H1 (cell line): ENCODE data around the gene RGS14. TPM values are rescaled to one million over a fixed set of nuclear protein-coding genes. Genes with fewer than 3 reads are reported as not detected.

Experiments
- CTCF ChIA-PET: fragments of 300-600 bp; sonication (Branson Sonifier 250); formaldehyde crosslinking; loops from one replicate; lab custom pipeline; 2021; ENCODE audit not compliant: partially characterized antibody; lab: Charles Lee
- POLR2A ChIA-PET: fragments of 300-600 bp; sonication (Branson Sonifier 250); formaldehyde crosslinking; loops from one replicate; lab custom pipeline; 2021; ENCODE audit warnings: inconsistent platforms; ENCODE audit not compliant: partially characterized antibody; lab: Charles Lee
- DNase-seq, 2 experiments: peaks; one replicate each; pipeline versions ENCODE4 v3.0.0 to v3.0.0-alpha.2; 2010 to 2022; ENCODE audit warnings: low spot score in 2 of 2, low read depth in 1 of 2, mixed read lengths in 1 of 2
- FAIRE-seq: peaks from 2 replicates; lab custom pipeline; 2011; peaks lifted over from hg19 to GRCh38; lab: Jason Lieb, UNC
- H2AFZ ChIP-seq: 2 replicates; pipeline ENCODE4 v1.8.1; 2012; ENCODE audit warnings: low read length, inconsistent platforms
- H2AK5ac ChIP-seq: 2 replicates; pipeline ENCODE4 v1.6.1; 2013; ENCODE audit warnings: low read depth, low read length
- H2BK120ac ChIP-seq: replicated peaks from 2 replicates; pipeline ENCODE3; 2013; ENCODE audit warnings: low read depth, low read length, inconsistent platforms
- H2BK12ac ChIP-seq: 2 replicates; pipeline ENCODE4 v1.6.1; 2013; ENCODE audit warnings: low read depth, low read length
- H2BK15ac ChIP-seq: 2 replicates; pipeline ENCODE4 v1.6.1; 2013; ENCODE audit warnings: low read length
- H2BK20ac ChIP-seq: 2 replicates; pipeline ENCODE4 v1.6.1; 2013; ENCODE audit warnings: low read length
- H2BK5ac ChIP-seq: 2 replicates; pipeline ENCODE4 v1.6.1; 2013; ENCODE audit warnings: low read depth, low read length
- H3K14ac ChIP-seq: 2 replicates; pipeline ENCODE4 v1.6.1; 2013; ENCODE audit warnings: inconsistent platforms; ENCODE audit not compliant: insufficient read length
- H3K18ac ChIP-seq: 2 replicates; pipeline ENCODE4 v1.6.1; 2013; ENCODE audit warnings: low read length; ENCODE audit errors: extremely low read depth
- H3K23ac ChIP-seq: 2 replicates; pipeline ENCODE4 v1.6.1; 2013; ENCODE audit warnings: inconsistent platforms; ENCODE audit not compliant: insufficient read length
- H3K23me2 ChIP-seq: 2 replicates; pipeline ENCODE4 v1.6.1; 2013; ENCODE audit warnings: low read depth, low read length
- H3K27ac ChIP-seq: 2 replicates; pipeline ENCODE4 v1.6.1; 2011; ENCODE audit warnings: low read depth, low read length, inconsistent platforms
- H3K27me3 ChIP-seq, 4 experiments: replicated peaks in 1 of 4; 1 replicate in 1 of 4; 2 replicates in 3 of 4; pipeline versions ENCODE4 v1.6.1 to v1.8.1; 2011 to 2013; ENCODE audit warnings: low read length in 3 of 4, mild to moderate bottlenecking in 3 of 4, inconsistent platforms in 2 of 4, mixed read lengths in 2 of 4, moderate library complexity in 1 of 4; ENCODE audit not compliant: control insufficient read depth in 3 of 4, insufficient read depth in 3 of 4; ENCODE audit errors: extremely low read depth in 1 of 4
- H3K36me3 ChIP-seq, 4 experiments: 2 replicates each; pipeline versions ENCODE4 v1.6.1 to v1.8.1; 2011 to 2013; ENCODE audit warnings: mild to moderate bottlenecking in 4 of 4, low read length in 3 of 4, moderate library complexity in 2 of 4, control low read depth in 1 of 4, inconsistent platforms in 1 of 4; ENCODE audit not compliant: insufficient read depth in 4 of 4, control insufficient read depth in 2 of 4
- H3K4ac ChIP-seq: replicated peaks from 2 replicates; pipeline ENCODE3; 2013; ENCODE audit warnings: low read length, low read depth, mixed read lengths, inconsistent platforms; ENCODE audit not compliant: insufficient read length
- H3K4me1 ChIP-seq, 4 experiments: replicated peaks in 1 of 4; 1 replicate in 1 of 4; 2 replicates in 3 of 4; pipeline versions ENCODE4 v1.6.1 to v1.8.1; 2011 to 2013; ENCODE audit warnings: low read length in 3 of 4, inconsistent platforms in 2 of 4, mixed read lengths in 1 of 4; ENCODE audit not compliant: insufficient read depth in 4 of 4, control insufficient read depth in 3 of 4
- H3K4me2 ChIP-seq, 2 experiments: 2 replicates each; pipeline versions ENCODE4 v1.6.1 to v1.8.1; 2011 to 2013; ENCODE audit warnings: low read depth in 2 of 2, low read length in 2 of 2, control low read depth in 1 of 2, inconsistent platforms in 1 of 2, mild to moderate bottlenecking in 1 of 2; ENCODE audit not compliant: insufficient read depth in 1 of 2
- H3K4me3 ChIP-seq, 4 experiments: fragments of 200-600, 300-600 bp in 1 of 4; sonication (generic), shearing (Covaris generic), sonication (Bioruptor Twin) in 1 of 4; 2 replicates each; pipeline versions ENCODE4 v1.5.1 to v1.8.1; 2011 to 2016; ENCODE audit warnings: low read length in 4 of 4, low read depth in 3 of 4, control low read depth in 2 of 4, inconsistent platforms in 2 of 4, mild to moderate bottlenecking in 2 of 4, mixed read lengths in 1 of 4, moderate library complexity in 1 of 4; ENCODE audit not compliant: insufficient read depth in 2 of 4; ENCODE audit errors: extremely low read depth in 1 of 4
- H3K56ac ChIP-seq: replicated peaks from 2 replicates; pipeline ENCODE3; 2013; ENCODE audit warnings: low read depth, mild to moderate bottlenecking, mixed read lengths, low read length, inconsistent platforms; ENCODE audit not compliant: insufficient read length
- H3K79me1 ChIP-seq: 2 replicates; pipeline ENCODE4 v1.6.1; 2013; ENCODE audit warnings: low read depth, low read length, control low read depth
- H3K79me2 ChIP-seq, 2 experiments: 2 replicates each; pipeline versions ENCODE4 v1.6.1 to v1.8.1; 2012 to 2013; ENCODE audit warnings: low read length in 2 of 2, mild to moderate bottlenecking in 2 of 2, inconsistent platforms in 1 of 2; ENCODE audit not compliant: insufficient read depth in 2 of 2, control insufficient read depth in 1 of 2
- H3K9ac ChIP-seq, 4 experiments: replicated peaks in 1 of 4; 1 replicate in 1 of 4; 2 replicates in 3 of 4; pipeline versions ENCODE4 v1.6.1 to v1.8.1; 2011 to 2013; ENCODE audit warnings: low read depth in 3 of 4, low read length in 3 of 4, control low read depth in 2 of 4, mild to moderate bottlenecking in 2 of 4, moderate library complexity in 2 of 4, inconsistent platforms in 1 of 4; ENCODE audit errors: extremely low read depth in 1 of 4
- H3K9me3 ChIP-seq, 2 experiments: 2 replicates each; pipeline versions ENCODE4 v1.6.1 to v1.8.1; 2012 to 2013; ENCODE audit warnings: mild to moderate bottlenecking in 2 of 2, moderate library complexity in 2 of 2, control low read depth in 1 of 2, inconsistent platforms in 1 of 2, low read depth in 1 of 2, low read length in 1 of 2, mixed read lengths in 1 of 2; ENCODE audit not compliant: insufficient read depth in 2 of 2
- H4K20me1 ChIP-seq, 2 experiments: replicated peaks in 1 of 2; 2 replicates each; pipeline versions ENCODE3 to v1.8.1; 2011 to 2013; ENCODE audit warnings: inconsistent platforms in 2 of 2, low read length in 2 of 2, mild to moderate bottlenecking in 1 of 2; ENCODE audit not compliant: insufficient read depth in 2 of 2, control insufficient read depth in 1 of 2
- H4K5ac ChIP-seq: 2 replicates; pipeline ENCODE4 v1.6.1; 2013; ENCODE audit warnings: low read length, low read depth, mixed read lengths, inconsistent platforms; ENCODE audit not compliant: insufficient read length
- H4K8ac ChIP-seq: 2 replicates; pipeline ENCODE4 v1.8.0; 2013; ENCODE audit warnings: mild to moderate bottlenecking, moderate library complexity, low read length, inconsistent platforms; ENCODE audit not compliant: insufficient read depth; ENCODE audit errors: extremely low read depth
- H4K91ac ChIP-seq: replicated peaks from 2 replicates; pipeline ENCODE3; 2013; ENCODE audit warnings: low read length, mixed read lengths, inconsistent platforms; ENCODE audit not compliant: insufficient read length
- CBX8 ChIP-seq: fragments of 300-800, 300-1000 bp; sonication (generic); IDR thresholded peaks from 2 replicates; pipeline ENCODE4 v1.7.1; 2016; ENCODE audit warnings: low read depth, low read length, borderline replicate concordance
- HDAC2 ChIP-seq, 2 experiments: fragments of 300-600 bp in 1 of 2; sonication (generic) in 1 of 2; IDR thresholded peaks; 2 replicates each; pipeline ENCODE4 v1.6.1; 2011 to 2012; ENCODE audit warnings: low read depth in 2 of 2, low read length in 2 of 2, mild to moderate bottlenecking in 2 of 2, moderate library complexity in 2 of 2, borderline replicate concordance in 1 of 2, inconsistent platforms in 1 of 2
- MAX ChIP-seq: IDR thresholded peaks from 2 replicates; pipeline ENCODE4 v1.6.1; 2012; ENCODE audit warnings: inconsistent platforms
- RNF2 ChIP-seq: fragments of 200-900, 300-1000 bp; sonication (generic); IDR thresholded peaks from 2 replicates; pipeline ENCODE4 v1.7.1; 2016; ENCODE audit warnings: borderline replicate concordance, low read depth, mild to moderate bottlenecking, antibody characterized with exemption, low read length; ENCODE audit not compliant: poor library complexity, severe bottlenecking; ENCODE audit errors: missing control alignments
- SP4 ChIP-seq: IDR thresholded peaks from 2 replicates; pipeline ENCODE4 v1.6.1; 2012; ENCODE audit warnings: low read length, inconsistent platforms
- TEAD4 ChIP-seq: IDR thresholded peaks from 2 replicates; pipeline ENCODE4 v1.6.1; 2012; ENCODE audit warnings: low read depth, low read length, inconsistent platforms, mixed read lengths
- WGBS, 2 experiments: shearing (Covaris generic) in 1 of 2; methylation state at CpG; one replicate each; pipeline versions ENCODE4 v1.1.6 to v1.1.7; 2013 to 2015; ENCODE audit warnings: low lambda C conversion rate in 2 of 2, mixed read lengths in 2 of 2, inconsistent platforms in 1 of 2, low coverage in 1 of 2, missing lambda C conversion rate in 1 of 2; ENCODE audit not compliant: insufficient replicate concordance in 2 of 2, insufficient coverage in 1 of 2, insufficient read length in 1 of 2; ENCODE audit errors: extremely low coverage in 1 of 2, missing lambda C conversion rate in 1 of 2; 5-methylcytosine and 5-hydroxymethylcytosine counted together
- polyA plus RNA-seq, 7 experiments: library from polyadenylated mRNA; depleted of rRNA in 3 of 7; stranded (reverse) in 5 of 7; unstranded in 2 of 7; fragments of >200 nt in 5 of 7; fragments of 200-250 nt in 2 of 7; gene quantifications; 1 replicate in 5 of 7; 2 replicates in 1 of 7; 4 replicates in 1 of 7; pipeline versions ENCODE4 v1.2.1 to v1.2.3, GENCODE V29; 2011 to 2013; ENCODE audit warnings: missing spikeins in 2 of 7, mixed read lengths in 2 of 7
- total RNA-seq: library from RNA; stranded (reverse); fragmentation: NEBNext Ultra II Directional; extraction: Animal tissue kit (Norgen Biotek cat#: 25700); gene quantifications from 2 replicates; pipeline ENCODE4 v1.2.1, GENCODE V29; 2021
- TF ChIP-seq, protein P1 (sequence below), 3 experiments: IDR thresholded peaks; 1 replicate in 2 of 3; 2 replicates in 1 of 3; pipeline versions ENCODE4 v1.5.1 to v1.6.1; 2011; ENCODE audit warnings: low read length in 3 of 3, mild to moderate bottlenecking in 3 of 3, inconsistent platforms in 2 of 3, low read depth in 1 of 3, moderate library complexity in 1 of 3; ENCODE audit not compliant: insufficient read depth in 1 of 3; ENCODE audit errors: control extremely low read depth in 1 of 3

Gene RGS14
- total and polyA plus RNA-seq, 2 of the 8 experiments (the other 6 are each of a cell fraction or from before 2014, with no cell fraction given), result 24.4 to 46.1 TPM

DNA sequence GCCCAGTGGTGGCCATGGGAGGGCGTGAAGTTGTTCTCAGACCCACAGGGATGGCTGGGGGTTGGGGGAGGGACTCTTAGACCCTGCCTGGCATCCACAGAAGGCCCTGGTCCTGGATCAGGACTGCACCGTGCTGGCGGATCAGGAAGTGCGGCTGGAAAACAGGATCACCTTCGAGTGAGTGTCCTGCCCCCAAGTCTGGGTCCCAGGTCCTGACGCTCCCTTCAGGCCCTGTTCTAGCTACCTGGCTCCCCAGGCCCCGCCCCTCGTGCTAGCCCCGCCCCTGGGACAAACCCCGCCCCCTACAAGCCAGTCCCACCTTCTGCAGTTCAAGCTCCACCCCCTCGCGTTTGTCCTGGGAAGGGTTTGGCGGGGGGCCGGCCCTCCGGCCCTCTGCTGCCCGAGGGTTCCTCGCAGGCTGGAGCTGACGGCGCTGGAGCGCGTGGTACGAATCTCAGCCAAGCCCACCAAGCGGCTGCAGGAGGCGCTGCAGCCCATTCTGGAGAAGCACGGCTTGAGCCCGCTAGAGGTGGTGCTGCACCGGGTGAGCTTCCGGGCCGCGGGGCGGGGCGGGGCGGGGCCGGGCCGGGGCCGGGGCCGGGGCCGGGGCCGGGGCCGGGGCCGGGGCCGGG is 12.9 kb downstream of the RGS14 start:
- Histone ChIP-seq H3K9ac (0 out of 7 replicates have a peak overlapping the region, but pooled peaks of 1 of the 4 experiments have one; percentile 31), H3K79me1 (peaks cover 7% of the 10 kb centered on the region; the same call in 1 of the 2 replicates), H3K4me2 (peak overlapping the region; percentile 53 to 79), H3K23ac (no peak overlapping the region), H3K4me3 (peak overlapping the region; percentile 23 to 63 (median 58); a peak in 6 of 8 replicates), H2AFZ (no peak overlapping the region; the same call in 1 of the 2 replicates), H3K36me3 (no peaks in the 10 kb centered on the region), H2BK15ac (peak overlapping the region; percentile 98; the same call in 1 of the 2 replicates), H3K14ac (no peak overlapping the region), H3K4me1 (peaks cover 8 to 36% (median 31%) of the 10 kb centered on the region in 4 experiments), H3K56ac (no peak overlapping the region), H3K9me3 (no peaks in the 10 kb centered on the region), H3K23me2 (peaks cover 19% of the 10 kb centered on the region; the same call in 1 of the 2 replicates), H2BK20ac (no peak overlapping the region), H2BK12ac (no peak overlapping the region), H3K4ac (no peak overlapping the region), H4K8ac (no peak overlapping the region), H2AK5ac (0 out of 2 replicates have a peak overlapping the region, but pooled peaks have one; percentile 75), H3K27ac (0 out of 2 replicates have a peak overlapping the region, but pooled peaks have one; percentile 60), H2BK5ac (peak overlapping the region; percentile 69; the same call in 1 of the 2 replicates), H3K18ac (peak overlapping the region; percentile 83; the same call in 1 of the 2 replicates), H3K27me3 (peaks cover 1 to 14% (median 12%) of the 10 kb centered on the region in 4 experiments; a peak in 4 of 7 replicates), H4K5ac (no peak overlapping the region), H3K79me2 (no peaks in the 10 kb centered on the region), H4K91ac (no peak overlapping the region), H4K20me1 (peaks cover 0 to 8% of the 10 kb centered on the region in 2 experiments), H2BK120ac (no peak overlapping the region)
- ChIA-PET CTCF (interaction anchor here (0.6 to 16.9 kb wide), 25 partner anchors 8 to 718 kb away, joined by 3 to 363 read pairs (median 6); partner anchors contain the start of genes GRK6, LMAN2, MXD3 and PFN3), POLR2A (interaction anchor here (0.6 to 4.4 kb wide), 8 partner anchors 19 to 85 kb away, joined by 3 to 18 read pairs (median 4); partner anchors contain the start of genes GRK6 and LMAN2)
- FAIRE-seq, result peak; percentile 28
- DNase-seq, result peak; percentile 93 to 99
- WGBS, 2 experiments, result 7% methylated on average over 15 of the region's 42 CpGs; no CpG with 5 or more reads in 1 of the 2 experiments
- TF ChIP-seq RNF2, result no peak
- 0 out of 4 replicates have a peak, but pooled peaks of 1 of the 2 experiments have one; percentile 64 for TF ChIP-seq HDAC2 (IDR thresholded peaks at IDR 0.05; ENCODE audit: borderline replicate concordance in 1 of 2, low read depth in 2 of 2, low read length in 2 of 2)
- TF ChIP-seq CBX8, result no peak
- TF ChIP-seq MAX, result peak; percentile 95
- peak; percentile 87 for TF ChIP-seq SP4
- no peak for TF ChIP-seq TEAD4
- TF ChIP-seq, protein P1, sequence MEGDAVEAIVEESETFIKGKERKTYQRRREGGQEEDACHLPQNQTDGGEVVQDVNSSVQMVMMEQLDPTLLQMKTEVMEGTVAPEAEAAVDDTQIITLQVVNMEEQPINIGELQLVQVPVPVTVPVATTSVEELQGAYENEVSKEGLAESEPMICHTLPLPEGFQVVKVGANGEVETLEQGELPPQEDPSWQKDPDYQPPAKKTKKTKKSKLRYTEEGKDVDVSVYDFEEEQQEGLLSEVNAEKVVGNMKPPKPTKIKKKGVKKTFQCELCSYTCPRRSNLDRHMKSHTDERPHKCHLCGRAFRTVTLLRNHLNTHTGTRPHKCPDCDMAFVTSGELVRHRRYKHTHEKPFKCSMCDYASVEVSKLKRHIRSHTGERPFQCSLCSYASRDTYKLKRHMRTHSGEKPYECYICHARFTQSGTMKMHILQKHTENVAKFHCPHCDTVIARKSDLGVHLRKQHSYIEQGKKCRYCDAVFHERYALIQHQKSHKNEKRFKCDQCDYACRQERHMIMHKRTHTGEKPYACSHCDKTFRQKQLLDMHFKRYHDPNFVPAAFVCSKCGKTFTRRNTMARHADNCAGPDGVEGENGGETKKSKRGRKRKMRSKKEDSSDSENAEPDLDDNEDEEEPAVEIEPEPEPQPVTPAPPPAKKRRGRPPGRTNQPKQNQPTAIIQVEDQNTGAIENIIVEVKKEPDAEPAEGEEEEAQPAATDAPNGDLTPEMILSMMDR (IDR thresholded peaks at IDR 0.05; ENCODE audit: control extremely low read depth in 1 of 3, insufficient read depth in 1 of 3, low read depth in 1 of 3, low read length in 3 of 3), result peak in 2 of 3 experiments; percentile 79 to 98; a peak in 3 of 4 replicates
